IPS-18c (cell line): ENCODE data around the gene CTAG1B.
"Not testable (repeated sequence)": the region's sequence is repeated elsewhere in the genome, so short reads cannot be mapped to it uniquely, and the experiment has no call there.

Experiments used
- H3K4me3 ChIP-seq: 2 replicates; pipeline ENCODE4 v1.7.0; 2013; ENCODE audit warnings: low read depth, mild to moderate bottlenecking, low read length, moderate library complexity; ENCODE audit not compliant: insufficient read depth
- H3K9me3 ChIP-seq: one replicate; pipeline ENCODE4 v1.6.1; 2013; ENCODE audit warnings: mild to moderate bottlenecking, low read length, moderate library complexity; ENCODE audit not compliant: control insufficient read depth, insufficient read depth

Gene CTAG1B

DNA sequence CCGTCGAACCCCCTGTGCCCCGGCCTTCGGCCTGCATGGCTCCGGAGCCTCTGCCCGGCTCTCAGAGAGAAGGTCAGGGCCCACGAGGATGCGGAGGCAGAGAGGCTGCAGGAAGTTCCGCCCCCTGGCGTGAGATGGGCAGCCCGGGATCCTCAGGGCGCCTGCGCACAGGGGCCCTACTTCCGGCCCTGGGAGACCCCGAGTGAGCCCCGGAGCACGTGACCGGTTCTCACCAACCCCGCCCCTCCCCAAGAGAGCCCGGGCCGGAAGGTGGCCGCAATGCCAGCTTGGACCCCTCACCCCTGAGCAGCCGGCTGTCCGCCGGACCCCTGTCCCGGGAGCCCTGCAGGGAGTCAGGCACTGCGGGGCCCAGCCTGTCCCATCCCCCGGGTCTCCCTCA is at the start of gene CTAG1B:
Gene CTAG1B (minus strand): TSS at position 101 of the 400 bp plus-strand sequence. CDS start 64 bp downstream, at position 37.
- not testable (repeated sequence) for H3K4me3 ChIP-seq, H3K9me3 ChIP-seq

DNA sequence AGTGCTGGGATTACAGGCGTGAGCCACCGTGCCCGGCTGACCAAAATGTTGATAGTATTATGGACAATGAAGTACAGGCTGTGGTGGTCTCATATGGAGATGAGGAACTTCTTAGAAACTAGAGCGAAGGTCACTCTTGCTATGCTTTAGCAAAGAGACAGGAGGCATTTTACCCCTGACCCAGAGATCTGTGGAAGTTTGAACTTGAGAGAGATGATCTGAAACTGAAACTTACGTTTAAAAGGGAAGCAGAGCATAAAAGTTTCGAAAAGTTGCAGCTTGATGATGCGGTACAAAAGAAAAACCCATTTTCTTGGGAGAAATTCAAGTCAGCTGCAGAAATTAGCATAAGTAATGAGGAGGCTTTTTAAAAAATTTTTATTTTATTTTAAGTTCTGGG is 42.8 kb upstream of the CTAG1B start:
- H3K4me3 ChIP-seq: no peak overlapping the region
- peaks cover 12% of the 10 kb centered on the region for H3K9me3 ChIP-seq

DNA sequence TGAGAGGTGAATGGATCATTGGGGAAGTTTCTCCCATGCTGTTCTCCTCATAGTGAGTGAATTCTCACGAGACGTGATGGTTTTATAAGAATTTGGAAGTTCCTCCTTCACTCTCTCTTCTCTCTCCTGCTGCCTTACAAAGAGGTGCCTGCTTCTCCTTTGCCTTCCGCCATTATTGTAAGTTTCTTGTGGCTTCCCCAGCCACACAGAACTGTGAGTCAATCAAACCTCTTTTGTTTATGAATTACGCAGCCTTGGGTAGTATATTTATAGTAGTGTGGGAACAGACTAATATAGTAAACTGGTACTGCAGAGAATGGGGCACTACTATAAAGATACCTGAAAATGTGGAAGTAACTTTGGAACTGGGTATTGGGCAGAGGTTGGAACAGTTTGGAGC is 42.1 kb upstream of the CTAG1B start:
- Histone ChIP-seq H3K4me3 (no peak overlapping the region), H3K9me3 (peaks cover 12% of the 10 kb centered on the region)

DNA sequence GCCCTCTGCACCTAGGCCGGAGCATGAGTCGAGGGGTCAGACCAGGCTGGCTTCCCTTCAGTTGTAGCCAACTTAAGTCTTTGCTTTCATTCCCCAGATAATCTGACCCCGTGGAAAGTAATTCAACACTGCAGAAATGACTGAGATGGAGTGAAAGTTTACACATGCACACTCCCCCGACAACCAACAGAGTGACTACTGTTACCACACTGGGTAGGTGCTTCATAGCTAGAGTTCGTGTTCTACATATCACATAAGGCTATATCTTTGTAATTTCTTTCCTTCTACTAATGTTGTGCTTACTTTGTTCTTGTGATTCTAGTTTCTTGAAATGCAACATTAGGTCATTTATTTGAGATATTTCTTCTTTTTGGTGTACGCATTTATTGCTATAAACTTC is 41.5 kb upstream of the CTAG1B start:
- no peak overlapping the region for H3K4me3 ChIP-seq
- H3K9me3 ChIP-seq: peaks cover 16% of the 10 kb centered on the region

DNA sequence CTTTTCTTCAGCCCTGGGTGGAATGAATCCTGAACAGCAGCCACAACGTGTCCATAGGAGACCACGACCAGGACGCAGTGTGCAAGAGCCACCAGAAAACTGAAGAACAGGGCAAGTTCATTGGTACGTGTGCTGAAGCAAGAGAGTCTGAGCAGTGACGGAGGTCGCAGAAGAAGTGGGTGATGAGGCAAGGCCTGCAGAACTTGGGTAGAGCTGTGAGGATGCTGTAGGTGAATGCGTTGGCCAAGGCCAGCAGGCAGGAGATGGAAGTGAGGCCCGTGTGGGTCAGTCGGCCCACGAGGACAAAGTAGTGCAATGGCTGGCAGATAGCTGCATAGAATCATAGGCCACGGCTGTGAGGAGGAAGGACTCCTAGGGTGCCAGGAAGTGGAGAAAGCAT is 39.9 kb upstream of the CTAG1B start:
- no peak overlapping the region for H3K4me3 ChIP-seq
- H3K9me3 ChIP-seq: peaks cover 19% of the 10 kb centered on the region

DNA sequence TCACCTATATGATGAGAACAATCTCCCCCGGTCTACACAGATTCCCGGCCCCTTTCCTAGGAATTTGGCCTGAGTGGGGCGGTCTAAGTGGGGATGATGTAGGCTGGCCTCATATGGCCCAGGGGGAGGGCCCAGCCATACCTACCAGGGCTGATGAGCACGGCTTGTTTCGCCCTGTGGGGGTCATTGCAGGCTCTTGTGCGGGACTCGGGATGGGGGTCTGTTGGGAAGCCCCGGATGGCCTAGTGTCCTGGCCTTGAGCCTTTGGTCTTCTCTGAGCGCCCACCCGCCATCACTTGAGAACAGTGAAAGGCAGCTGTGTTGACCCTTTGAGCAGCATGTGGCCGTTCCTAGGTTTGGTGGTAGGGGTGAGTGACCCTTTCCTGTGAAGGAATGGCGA is 39.1 kb upstream of the CTAG1B start:
- H3K9me3 ChIP-seq: peaks cover 19% of the 10 kb centered on the region

DNA sequence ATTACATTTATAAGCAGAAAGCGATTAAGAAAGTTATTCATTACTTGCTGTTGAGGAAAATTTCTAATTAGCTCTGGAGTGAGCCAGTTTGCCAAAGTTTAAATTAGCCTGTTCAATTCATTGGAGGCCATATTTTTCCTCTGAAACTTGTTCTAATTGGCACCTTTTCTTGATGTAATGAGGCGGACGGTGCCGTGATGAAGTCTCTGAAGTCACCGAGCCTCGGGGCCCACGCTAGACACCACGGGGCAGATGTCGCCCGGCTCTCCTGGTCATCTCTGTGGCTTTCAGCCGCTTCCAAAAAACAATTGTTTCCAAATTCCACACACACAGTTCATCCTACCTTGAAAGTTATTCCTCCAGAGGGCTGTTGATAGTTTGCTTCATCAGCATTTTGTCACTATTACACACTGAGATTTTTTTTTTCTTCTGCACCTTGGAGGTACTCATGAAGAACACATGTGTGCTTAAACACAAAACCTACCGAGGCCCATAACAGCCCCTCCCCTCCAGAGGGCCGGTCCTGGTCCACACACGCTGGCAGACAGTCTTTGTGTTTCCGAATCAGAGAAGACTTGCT is 38.2 kb upstream of the CTAG1B start:
- Histone ChIP-seq H3K9me3 (peaks cover 16% of the 10 kb centered on the region), H3K4me3 (no peak overlapping the region)

More for the DNA sequence above, 39.1 kb upstream of the CTAG1B start:
- H3K4me3 ChIP-seq: no peak overlapping the region

DNA sequence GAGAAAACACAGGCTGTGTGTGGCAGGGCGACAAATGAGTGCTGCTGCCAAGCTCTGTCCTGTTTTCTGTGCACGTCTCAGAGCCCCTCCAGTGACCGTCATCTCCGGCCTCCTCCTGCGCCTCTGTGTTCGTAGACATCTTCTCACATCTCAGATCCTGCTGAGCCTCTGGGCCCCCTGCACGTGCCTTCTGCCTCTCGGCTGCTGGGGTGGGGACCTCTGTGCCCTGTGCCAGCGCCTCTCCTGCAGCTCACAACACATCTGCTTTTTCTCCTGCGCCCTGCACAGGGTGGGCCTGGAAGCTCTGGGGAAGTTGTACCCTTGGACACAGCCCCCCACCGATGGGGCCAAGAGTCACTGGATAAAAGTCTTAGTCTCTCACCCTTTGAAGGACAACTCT is 36.7 kb upstream of the CTAG1B start:
- H3K9me3 ChIP-seq: peaks cover 12% of the 10 kb centered on the region
- no peak overlapping the region for H3K4me3 ChIP-seq

DNA sequence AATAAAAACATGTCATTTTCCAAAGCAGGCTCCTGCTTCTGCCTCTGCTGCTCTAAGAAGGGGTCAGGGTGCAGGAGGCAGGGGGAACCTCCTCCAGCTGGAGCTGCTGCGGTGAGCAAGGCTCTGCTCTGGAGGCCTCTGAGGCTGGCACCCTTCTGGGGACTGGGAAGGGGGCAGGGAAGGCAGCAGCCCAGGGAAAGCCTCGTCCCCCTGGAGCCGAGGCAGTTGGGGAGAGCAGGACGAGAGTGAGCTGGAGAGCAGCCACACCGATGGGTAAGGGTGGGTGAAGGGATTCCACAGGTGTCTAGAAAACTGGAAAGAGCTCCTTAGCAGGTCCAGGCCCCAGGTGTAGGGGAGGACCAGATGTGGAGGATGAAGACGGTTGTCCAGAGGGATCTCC is 36.3 kb upstream of the CTAG1B start:
- H3K4me3 ChIP-seq: no peak overlapping the region
- H3K9me3 ChIP-seq: peaks cover 10% of the 10 kb centered on the region

DNA sequence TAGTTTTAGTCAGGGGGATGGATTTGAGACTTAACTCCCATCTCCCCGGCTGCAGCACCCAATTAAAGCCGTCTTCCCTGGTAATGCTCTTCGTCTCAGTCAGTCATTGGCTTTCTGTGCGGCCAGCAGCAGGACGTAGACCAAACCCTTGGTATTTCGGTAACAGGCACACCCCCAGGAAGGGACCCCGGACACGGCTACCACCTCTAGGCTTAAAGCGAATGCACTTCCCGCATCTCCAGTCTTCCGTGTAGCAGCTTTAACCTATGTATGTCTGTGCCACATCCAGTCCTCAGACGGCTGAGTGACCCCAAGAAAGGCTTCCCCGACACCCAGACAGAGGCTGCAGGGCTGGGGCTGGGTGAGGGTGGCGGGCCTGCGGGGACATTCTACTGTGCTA is 35.8 kb upstream of the CTAG1B start:
- Histone ChIP-seq H3K9me3 (peaks cover 7% of the 10 kb centered on the region), H3K4me3 (no peak overlapping the region)

DNA sequence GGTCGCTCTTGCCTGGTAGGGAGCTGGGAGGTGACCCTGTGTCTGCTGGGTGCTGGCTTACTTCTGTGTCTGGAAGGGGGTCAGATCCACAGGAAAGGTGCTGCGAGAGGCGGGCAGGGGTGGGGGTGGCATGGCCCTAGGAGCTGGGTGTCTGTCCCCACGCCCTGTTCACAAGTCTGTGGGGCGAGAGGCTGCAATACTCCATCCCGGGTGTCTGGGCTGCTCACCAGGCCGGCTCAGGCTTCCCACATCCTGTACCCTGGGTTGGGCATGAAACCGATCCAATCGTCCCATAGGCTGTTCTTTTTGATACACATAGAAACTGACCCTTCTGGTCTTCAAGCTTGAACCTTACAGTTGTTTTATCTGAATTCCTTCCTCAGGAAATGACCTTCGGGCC is 35.3 kb upstream of the CTAG1B start:
- Histone ChIP-seq H3K4me3 (0 out of 2 replicates have a peak overlapping the region, but pooled peaks have one; percentile 9), H3K9me3 (peaks cover 9% of the 10 kb centered on the region)

DNA sequence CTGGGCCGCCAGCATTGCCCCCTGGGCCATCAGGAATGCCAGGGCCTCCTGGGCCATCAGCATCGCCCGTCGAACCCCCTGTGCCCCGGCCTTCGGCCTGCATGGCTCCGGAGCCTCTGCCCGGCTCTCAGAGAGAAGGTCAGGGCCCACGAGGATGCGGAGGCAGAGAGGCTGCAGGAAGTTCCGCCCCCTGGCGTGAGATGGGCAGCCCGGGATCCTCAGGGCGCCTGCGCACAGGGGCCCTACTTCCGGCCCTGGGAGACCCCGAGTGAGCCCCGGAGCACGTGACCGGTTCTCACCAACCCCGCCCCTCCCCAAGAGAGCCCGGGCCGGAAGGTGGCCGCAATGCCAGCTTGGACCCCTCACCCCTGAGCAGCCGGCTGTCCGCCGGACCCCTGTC is 34.3 kb upstream of the CTAG1B start, which contains the start of gene CTAG2:
Gene CTAG2 (minus strand): TSS at position 167 of the 400 bp plus-strand sequence. CDS start 64 bp downstream, at position 103.
- H3K4me3 ChIP-seq: 0 out of 2 replicates have a peak within 1 kb of the TSS, but pooled peaks have one; percentile 9
- H3K9me3 ChIP-seq: peaks cover 11% of the 10 kb centered on the region

DNA sequence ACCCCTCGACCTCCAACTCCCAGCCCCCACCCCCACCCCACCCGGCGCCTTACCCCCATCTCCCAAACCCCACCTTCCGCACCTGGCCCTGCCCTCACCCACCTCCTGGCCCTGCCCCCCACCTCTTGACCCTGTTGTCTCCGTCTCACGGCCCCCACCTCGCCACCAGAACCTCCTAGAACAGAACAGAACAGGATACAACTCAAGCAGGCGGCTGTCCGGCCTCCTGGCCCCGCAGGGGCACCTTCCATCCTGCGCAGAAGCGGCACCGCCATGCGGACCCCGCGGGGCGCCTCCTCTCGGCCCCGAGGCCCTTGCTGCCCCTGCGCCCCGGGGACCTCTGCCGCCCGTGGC is 33.9 kb upstream of the CTAG1B start:
- Histone ChIP-seq H3K9me3 (peaks cover 11% of the 10 kb centered on the region), H3K4me3 (no peak overlapping the region)

DNA sequence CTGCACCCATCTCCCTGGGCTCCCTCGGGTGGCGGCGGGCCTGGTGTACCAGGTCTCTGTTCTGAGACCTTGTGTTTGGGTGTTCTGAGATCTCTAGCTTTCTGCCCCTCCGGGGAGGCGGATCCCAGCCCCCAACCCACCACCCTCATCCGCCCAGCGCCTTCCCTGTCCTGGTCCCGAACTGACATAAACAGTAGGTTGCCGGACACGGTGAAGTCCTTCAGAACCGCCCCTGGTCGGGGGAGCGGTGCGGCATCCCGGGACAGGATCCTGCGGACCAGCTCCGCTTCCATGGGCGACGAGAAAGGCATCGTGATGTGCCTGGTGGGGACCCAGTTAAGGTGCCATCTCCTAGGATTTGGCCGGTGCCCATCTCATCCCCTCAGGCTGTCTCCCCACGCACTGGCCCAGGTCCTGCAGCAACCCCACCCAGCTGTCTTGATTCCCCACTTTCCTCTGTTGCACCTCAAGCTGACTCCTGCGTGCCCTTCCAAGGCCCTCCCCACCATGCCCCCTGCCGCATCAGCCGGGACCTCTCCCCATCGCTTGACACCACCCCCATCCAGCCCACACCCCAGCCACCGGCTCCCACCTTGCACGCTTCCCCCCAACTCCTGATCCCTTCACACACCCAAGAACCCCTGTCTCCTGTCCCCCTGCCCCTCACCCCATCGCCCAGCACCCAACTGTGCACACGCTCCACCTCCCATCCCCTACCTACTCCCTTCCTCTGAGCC is 33.4 kb upstream of the CTAG1B start:
- Histone ChIP-seq H3K9me3 (peaks cover 11% of the 10 kb centered on the region), H3K4me3 (no peak overlapping the region)

DNA sequence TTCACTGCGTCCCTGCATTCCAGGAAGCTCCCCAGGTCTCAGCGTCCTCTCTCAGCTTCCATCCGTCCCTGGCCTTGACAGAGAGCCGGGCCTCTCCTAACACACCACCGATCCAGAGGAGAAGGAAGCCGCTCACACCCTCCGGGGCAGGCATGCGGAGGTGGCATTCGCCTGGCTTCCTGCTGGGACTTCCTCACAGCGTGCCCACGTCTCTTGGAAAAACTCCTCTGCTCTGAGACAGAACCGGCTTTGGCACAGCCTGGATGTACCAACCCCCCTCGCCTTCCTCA is 31.1 kb upstream of the CTAG1B start:
- no peak overlapping the region for H3K4me3 ChIP-seq
- H3K9me3 ChIP-seq: peaks cover 8% of the 10 kb centered on the region

DNA sequence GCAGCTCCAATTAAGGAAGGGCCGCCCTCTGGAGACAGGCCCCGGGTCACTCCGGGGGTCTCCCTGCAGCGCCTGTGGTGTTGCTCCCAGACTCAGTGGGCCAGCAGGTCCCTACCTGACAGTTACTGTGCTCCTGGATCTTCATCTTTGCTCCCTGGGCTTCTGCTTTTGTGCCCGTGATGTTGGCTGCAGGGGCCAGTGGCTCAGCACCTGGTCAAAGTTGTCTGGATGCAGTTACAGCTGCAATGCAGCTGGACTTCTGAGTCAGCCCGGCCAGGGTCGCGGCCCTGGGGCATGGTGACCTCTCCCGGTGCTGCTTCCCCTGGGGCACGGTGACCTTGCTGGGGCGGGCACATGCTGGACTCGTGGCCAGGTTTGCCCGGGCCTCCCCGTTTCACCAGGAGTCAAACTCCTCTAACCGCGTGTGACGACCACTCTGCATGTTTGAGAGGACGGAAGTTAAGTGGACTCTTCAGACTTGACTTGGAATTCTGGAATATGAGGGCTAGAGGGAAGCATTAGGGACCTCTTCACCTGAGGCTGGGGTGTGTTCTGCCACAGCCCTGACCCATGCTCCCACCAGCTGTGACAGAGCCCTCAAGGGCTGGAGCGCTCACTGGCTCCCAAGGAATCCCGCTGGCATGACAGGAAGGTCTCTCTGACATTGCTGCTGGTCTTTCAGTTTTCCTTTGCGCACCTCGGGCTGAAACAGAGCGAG is 30.6 kb upstream of the CTAG1B start:
- Histone ChIP-seq H3K9me3 (peaks cover 7% of the 10 kb centered on the region), H3K4me3 (peak overlapping the region; percentile 3; the same call in 1 of the 2 replicates)

DNA sequence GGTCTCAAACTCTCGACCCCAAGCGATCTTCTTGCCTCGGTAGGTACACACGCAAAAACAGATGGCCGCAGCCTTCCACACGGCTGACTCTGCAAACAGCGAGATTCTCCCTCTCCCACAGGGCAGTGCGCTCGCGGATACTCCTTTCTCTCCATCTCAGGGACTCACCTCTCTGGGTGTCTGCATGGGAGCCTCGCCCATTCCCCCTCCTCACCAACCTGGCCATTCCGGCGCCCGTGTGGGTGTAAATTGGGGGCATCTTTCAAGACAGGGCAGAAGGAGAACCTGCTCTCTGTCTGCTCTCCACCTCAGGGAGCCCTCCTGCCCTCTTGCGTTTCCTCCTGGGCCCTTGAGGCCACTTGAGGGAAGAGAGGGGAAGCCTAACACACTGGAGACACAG is 29.8 kb upstream of the CTAG1B start:
- H3K9me3 ChIP-seq: peaks cover 5% of the 10 kb centered on the region
- no peak overlapping the region for H3K4me3 ChIP-seq

DNA sequence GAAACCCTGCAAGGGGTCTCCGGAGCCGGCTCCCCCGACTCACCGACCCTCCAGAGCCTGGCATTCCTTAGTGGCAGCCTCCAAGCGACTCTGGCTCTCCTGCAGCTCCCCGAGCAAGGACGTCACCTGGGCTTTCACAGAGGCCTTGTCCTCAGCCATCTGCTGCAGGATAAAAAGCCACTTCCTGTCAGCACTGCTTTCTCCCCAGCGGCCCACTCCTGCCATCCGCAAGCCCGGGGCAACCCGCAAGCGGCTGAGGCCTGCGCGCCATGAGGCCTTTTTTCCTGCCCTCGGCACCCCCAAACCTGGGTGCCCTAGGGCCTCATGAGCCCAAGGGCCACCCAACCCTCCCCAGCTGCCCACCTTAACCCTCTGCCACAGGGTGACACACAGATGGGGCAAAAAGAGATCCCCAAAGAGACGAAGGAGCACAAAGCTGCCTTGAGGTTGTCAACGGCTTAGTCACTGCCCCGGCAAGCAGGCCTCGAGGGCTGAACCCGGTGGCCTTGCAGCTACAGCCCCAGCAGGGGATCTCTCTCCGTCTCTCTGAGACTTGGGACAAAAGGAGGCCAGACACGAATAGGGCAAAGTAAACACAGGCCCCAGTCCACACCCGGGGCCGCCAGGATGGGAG is 26.8 kb upstream of the CTAG1B start:
- not testable (repeated sequence) for H3K9me3 ChIP-seq

More for the DNA sequence above, 26.8 kb upstream of the CTAG1B start:
- H3K4me3 ChIP-seq: not testable (repeated sequence)
